ENCODE measurements around the gene MAP2K5.
A peak's percentile ranks its signal among the peaks of the same experiment; 100 is the strongest.

MAP2K5 gene

GRCh38 chr15:67521029-67521782 lies 21.3 kb upstream of the MAP2K5 start, which contains the start of gene C15orf61:
Gene C15orf61, plus strand, starts transcription at chr15:67521131. Its CDS starts 118 bp downstream, at chr15:67521249.
- DNase-seq (ENCODE audit: low read depth in 2 of 2, low spot score in 1 of 2), result peak; percentile 56 to 68

- DNase-seq (ENCODE audit: low read depth in 2 of 2, low spot score in 1 of 2), result no peak
Observed at GRCh38 chr15:67521783-67522568, 20.5 kb upstream of the MAP2K5 start.

- DNase-seq (ENCODE audit: low read depth in 2 of 2, low spot score in 1 of 2), result no peak
Observed at GRCh38 chr15:67523330-67523729, 19.2 kb upstream of the MAP2K5 start.

- DNase-seq (ENCODE audit: low read depth in 2 of 2, low spot score in 1 of 2), result no peak
Observed at GRCh38 chr15:67524235-67524634, 18.3 kb upstream of the MAP2K5 start.

- no peak for DNase-seq (ENCODE audit: low read depth in 2 of 2, low spot score in 1 of 2)
Observed at GRCh38 chr15:67528513-67528912, 14.0 kb upstream of the MAP2K5 start.

GRCh38 chr15:67531379-67531914 lies 11.1 kb upstream of the MAP2K5 start:
- DNase-seq (ENCODE audit: low read depth in 2 of 2, low spot score in 1 of 2), result no peak

GRCh38 chr15:67533873-67534272 lies 8.6 kb upstream of the MAP2K5 start:
- DNase-seq (ENCODE audit: low read depth in 2 of 2, low spot score in 1 of 2), result no peak

- no peak for DNase-seq (ENCODE audit: low read depth in 2 of 2, low spot score in 1 of 2)
Observed at GRCh38 chr15:67534360-67534759, 8.1 kb upstream of the MAP2K5 start.

GRCh38 chr15:67537771-67538170 lies 4.7 kb upstream of the MAP2K5 start:
- no peak for DNase-seq (ENCODE audit: low read depth in 2 of 2, low spot score in 1 of 2)

- DNase-seq (ENCODE audit: low read depth in 2 of 2, low spot score in 1 of 2), result no peak
Observed at GRCh38 chr15:67543348-67543718, 830 bp downstream of the MAP2K5 start.

GRCh38 chr15:67544475-67544874 lies 2.0 kb downstream of the MAP2K5 start:
- DNase-seq (ENCODE audit: low read depth in 2 of 2, low spot score in 1 of 2), result no peak

GRCh38 chr15:67545864-67546263 lies 3.4 kb downstream of the MAP2K5 start:
- DNase-seq (ENCODE audit: low read depth in 2 of 2, low spot score in 1 of 2), result no peak

GRCh38 chr15:67547064-67547463 lies 4.6 kb downstream of the MAP2K5 start:
- DNase-seq (ENCODE audit: low read depth in 2 of 2, low spot score in 1 of 2), result no peak

- DNase-seq (ENCODE audit: low read depth in 2 of 2, low spot score in 1 of 2), result no peak
Observed at GRCh38 chr15:67547836-67548235, 5.3 kb downstream of the MAP2K5 start.

- DNase-seq (ENCODE audit: low read depth in 2 of 2, low spot score in 1 of 2), result no peak
Observed at GRCh38 chr15:67548236-67548852, 5.8 kb downstream of the MAP2K5 start.

- DNase-seq (ENCODE audit: low read depth in 2 of 2, low spot score in 1 of 2), result no peak
Observed at GRCh38 chr15:67548862-67549651, 6.6 kb downstream of the MAP2K5 start.

GRCh38 chr15:67549736-67550135 lies 7.2 kb downstream of the MAP2K5 start:
- no peak for DNase-seq (ENCODE audit: low read depth in 2 of 2, low spot score in 1 of 2)

- no peak for DNase-seq (ENCODE audit: low read depth in 2 of 2, low spot score in 1 of 2)
Observed at GRCh38 chr15:67550522-67550921, 8.0 kb downstream of the MAP2K5 start.

- DNase-seq (ENCODE audit: low read depth in 2 of 2, low spot score in 1 of 2), result no peak
Observed at GRCh38 chr15:67551207-67551743, 8.8 kb downstream of the MAP2K5 start.

GRCh38 chr15:67554580-67554979 lies 12.1 kb downstream of the MAP2K5 start:
- no peak for DNase-seq (ENCODE audit: low read depth in 2 of 2, low spot score in 1 of 2)
